Breast epithelium (tissue), 3 donors: ENCODE data around the gene HRAS.

ENCODE experiments used
- POLR2A ChIP-seq: fragments of 450-650 bp; IDR thresholded peaks from one replicate; pipeline ENCODE4 v1.6.1; 2016; ENCODE audit warnings: antibody characterized with exemption, mild to moderate bottlenecking, moderate library complexity
- TF ChIP-seq, protein P1 (sequence below), 3 donors: fragments of 450-650 bp; IDR thresholded peaks; one replicate each; pipeline ENCODE4 v1.5.1; 2016 to 2017; ENCODE audit warnings: antibody characterized with exemption in 3 of 3, mild to moderate bottlenecking in 3 of 3, moderate library complexity in 3 of 3

DNA sequence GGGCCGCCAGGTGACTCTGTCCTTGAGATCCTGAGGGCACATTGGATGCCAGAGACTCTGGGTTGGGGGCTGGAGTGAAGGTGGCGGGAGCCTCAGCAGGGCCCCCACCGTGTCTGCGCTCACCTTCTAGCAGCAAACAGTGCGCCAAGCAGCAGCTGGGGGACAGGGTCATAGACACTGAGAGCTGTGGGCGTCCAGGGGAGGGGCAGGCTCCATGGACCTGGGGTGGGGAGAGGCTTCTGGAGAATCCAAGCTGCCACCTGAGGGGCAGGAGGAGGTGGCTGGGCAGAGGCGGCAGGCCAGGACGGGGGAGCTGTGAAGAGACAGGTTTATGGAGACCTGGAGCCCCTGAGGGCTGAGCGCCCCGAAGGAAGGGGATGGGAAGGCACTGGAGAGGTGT is 48.9 kb upstream of the HRAS start:
- TF ChIP-seq, protein P1, sequence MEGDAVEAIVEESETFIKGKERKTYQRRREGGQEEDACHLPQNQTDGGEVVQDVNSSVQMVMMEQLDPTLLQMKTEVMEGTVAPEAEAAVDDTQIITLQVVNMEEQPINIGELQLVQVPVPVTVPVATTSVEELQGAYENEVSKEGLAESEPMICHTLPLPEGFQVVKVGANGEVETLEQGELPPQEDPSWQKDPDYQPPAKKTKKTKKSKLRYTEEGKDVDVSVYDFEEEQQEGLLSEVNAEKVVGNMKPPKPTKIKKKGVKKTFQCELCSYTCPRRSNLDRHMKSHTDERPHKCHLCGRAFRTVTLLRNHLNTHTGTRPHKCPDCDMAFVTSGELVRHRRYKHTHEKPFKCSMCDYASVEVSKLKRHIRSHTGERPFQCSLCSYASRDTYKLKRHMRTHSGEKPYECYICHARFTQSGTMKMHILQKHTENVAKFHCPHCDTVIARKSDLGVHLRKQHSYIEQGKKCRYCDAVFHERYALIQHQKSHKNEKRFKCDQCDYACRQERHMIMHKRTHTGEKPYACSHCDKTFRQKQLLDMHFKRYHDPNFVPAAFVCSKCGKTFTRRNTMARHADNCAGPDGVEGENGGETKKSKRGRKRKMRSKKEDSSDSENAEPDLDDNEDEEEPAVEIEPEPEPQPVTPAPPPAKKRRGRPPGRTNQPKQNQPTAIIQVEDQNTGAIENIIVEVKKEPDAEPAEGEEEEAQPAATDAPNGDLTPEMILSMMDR (IDR thresholded peaks at IDR 0.05), result no peak
- no peak for TF ChIP-seq POLR2A
